ENCODE measurements around the gene IFNLR1.

IFNLR1 gene

GRCh38 chr1:24186993-24187790 lies at the start of gene IFNLR1:
IFNLR1 (minus strand) TSS chr1:24187289; CDS start chr1:24187248, 41 bp downstream.
- in situ Hi-C loops (cut with MboI; ENCODE audit: low sequenced_read_pairs) = no loop called here

- in situ Hi-C loops (cut with MboI; ENCODE audit: low sequenced_read_pairs) = no loop called here
Measured at GRCh38 chr1:24235921-24236788, 49.1 kb upstream of the IFNLR1 start.

GRCh38 chr1:24233684-24234600 lies 46.9 kb upstream of the IFNLR1 start:
- in situ Hi-C loops (cut with MboI; ENCODE audit: low sequenced_read_pairs) = no loop called here

GRCh38 chr1:24231701-24232100 lies 44.6 kb upstream of the IFNLR1 start:
- in situ Hi-C loops (cut with MboI; ENCODE audit: low sequenced_read_pairs) = no loop called here

GRCh38 chr1:24228311-24228710 lies 41.2 kb upstream of the IFNLR1 start:
- in situ Hi-C loops (cut with MboI; ENCODE audit: low sequenced_read_pairs) = no loop called here

- in situ Hi-C loops (cut with MboI; ENCODE audit: low sequenced_read_pairs) = no loop called here
Measured at GRCh38 chr1:24226749-24227148, 39.7 kb upstream of the IFNLR1 start.

GRCh38 chr1:24224761-24225160 lies 37.7 kb upstream of the IFNLR1 start:
- in situ Hi-C loops (cut with MboI; ENCODE audit: low sequenced_read_pairs) = loop anchor here (25.0 kb wide), 1 partner anchor 163 kb away; no protein-coding TSS in a partner anchor

GRCh38 chr1:24224086-24224485 lies 37.0 kb upstream of the IFNLR1 start:
- in situ Hi-C loops (cut with MboI; ENCODE audit: low sequenced_read_pairs) = loop anchor here (25.0 kb wide), 1 partner anchor 163 kb away; no protein-coding TSS in a partner anchor

- in situ Hi-C loops (cut with MboI; ENCODE audit: low sequenced_read_pairs) = loop anchor here (25.0 kb wide), 1 partner anchor 165 kb away; no protein-coding TSS in a partner anchor
Measured at GRCh38 chr1:24222793-24223192, 35.7 kb upstream of the IFNLR1 start.

- in situ Hi-C loops (cut with MboI; ENCODE audit: low sequenced_read_pairs) = loop anchor here (25.0 kb wide), 1 partner anchor 165 kb away; no protein-coding TSS in a partner anchor
Measured at GRCh38 chr1:24222008-24222605, 35.0 kb upstream of the IFNLR1 start.

- in situ Hi-C loops (cut with MboI; ENCODE audit: low sequenced_read_pairs) = loop anchor here (25.0 kb wide), 1 partner anchor 166 kb away; no protein-coding TSS in a partner anchor
Measured at GRCh38 chr1:24221246-24221645, 34.2 kb upstream of the IFNLR1 start.

- in situ Hi-C loops (cut with MboI; ENCODE audit: low sequenced_read_pairs) = loop anchor here (25.0 kb wide), 1 partner anchor 171 kb away; no protein-coding TSS in a partner anchor
Measured at GRCh38 chr1:24216276-24217074, 29.4 kb upstream of the IFNLR1 start.

- in situ Hi-C loops (cut with MboI; ENCODE audit: low sequenced_read_pairs) = loop anchor here (25.0 kb wide), 1 partner anchor 172 kb away; no protein-coding TSS in a partner anchor
Measured at GRCh38 chr1:24215226-24215814, 28.2 kb upstream of the IFNLR1 start.

GRCh38 chr1:24212376-24212775 lies 25.3 kb upstream of the IFNLR1 start:
- in situ Hi-C loops (cut with MboI; ENCODE audit: low sequenced_read_pairs) = loop anchor here (25.0 kb wide), 1 partner anchor 175 kb away; no protein-coding TSS in a partner anchor

GRCh38 chr1:24210195-24210627 lies 23.1 kb upstream of the IFNLR1 start:
- in situ Hi-C loops (cut with MboI; ENCODE audit: low sequenced_read_pairs) = loop anchor here (25.0 kb wide), 1 partner anchor 177 kb away; no protein-coding TSS in a partner anchor

- in situ Hi-C loops (cut with MboI; ENCODE audit: low sequenced_read_pairs) = loop anchor here (25.0 kb wide), 1 partner anchor 178 kb away; no protein-coding TSS in a partner anchor
Measured at GRCh38 chr1:24209097-24209496, 22.0 kb upstream of the IFNLR1 start.

GRCh38 chr1:24207709-24208108 lies 20.6 kb upstream of the IFNLR1 start:
- in situ Hi-C loops (cut with MboI; ENCODE audit: low sequenced_read_pairs) = loop anchor here (25.0 kb wide), 1 partner anchor 180 kb away; no protein-coding TSS in a partner anchor

GRCh38 chr1:24207395-24207687 lies 20.3 kb upstream of the IFNLR1 start:
- in situ Hi-C loops (cut with MboI; ENCODE audit: low sequenced_read_pairs) = loop anchor here (25.0 kb wide), 1 partner anchor 180 kb away; no protein-coding TSS in a partner anchor
